Skeletal muscle tissue (tissue), 4 donors: ENCODE data around the gene PDE8B. TPM values are rescaled to one million over a fixed set of nuclear protein-coding genes. Genes with fewer than 3 reads are reported as not detected.

Source experiments
- H3K27ac ChIP-seq: one replicate; pipeline ENCODE4 v1.7.0; 2013; ENCODE audit warnings: mild to moderate bottlenecking, low read depth, low read length, inconsistent platforms
- H3K27me3 ChIP-seq, 3 donors: one replicate each; pipeline ENCODE4 v1.7.0; 2013; ENCODE audit warnings: low read length in 3 of 3; ENCODE audit not compliant: control insufficient read depth in 3 of 3, insufficient read depth in 3 of 3
- H3K36me3 ChIP-seq, 3 donors: one replicate each; pipeline ENCODE4 v1.7.0; 2013; ENCODE audit warnings: low read length in 3 of 3; ENCODE audit not compliant: control insufficient read depth in 3 of 3, insufficient read depth in 3 of 3
- H3K4me1 ChIP-seq, 3 donors: one replicate each; pipeline ENCODE4 v1.7.0; 2013; ENCODE audit warnings: low read length in 3 of 3, mild to moderate bottlenecking in 3 of 3; ENCODE audit not compliant: control insufficient read depth in 3 of 3, insufficient read depth in 3 of 3
- H3K4me3 ChIP-seq, 3 donors: one replicate each; pipeline ENCODE4 v1.7.0; 2013; ENCODE audit warnings: low read length in 3 of 3
- H3K9ac ChIP-seq, 3 donors: one replicate each; pipeline ENCODE4 v1.7.0; 2013; ENCODE audit warnings: low read length in 3 of 3, mild to moderate bottlenecking in 3 of 3, moderate library complexity in 2 of 3, low read depth in 1 of 3
- H3K9me3 ChIP-seq, 3 donors: one replicate each; pipeline ENCODE4 v1.7.0; 2013; ENCODE audit warnings: low read length in 3 of 3; ENCODE audit not compliant: control insufficient read depth in 3 of 3
- total RNA-seq: library from RNA; depleted of rRNA; stranded (reverse); fragments of >200 nt; gene quantifications from one replicate; pipeline ENCODE4 v1.2.3, GENCODE V29; 2014
- donor health status: Osteomylitis.

PDE8B gene
- total RNA-seq, 1 donor from 2014 or later: 1.0 TPM

GRCh38 chr5:77251921-77252320 is 41.4 kb downstream of the PDE8B start:
- H3K4me1 ChIP-seq: no peaks in the 10 kb centered on the region
- no peak overlapping the region for H3K9ac ChIP-seq
- H3K36me3 ChIP-seq: no peaks in the 10 kb centered on the region
- no peak overlapping the region for H3K4me3 ChIP-seq
- no peaks in the 10 kb centered on the region for H3K27me3 ChIP-seq
- no peaks in the 10 kb centered on the region for H3K9me3 ChIP-seq
- H3K27ac ChIP-seq: no peak overlapping the region

GRCh38 chr5:77255617-77256016 is 45.1 kb downstream of the PDE8B start:
- no peaks in the 10 kb centered on the region for H3K9me3 ChIP-seq
- H3K4me1 ChIP-seq: no peaks in the 10 kb centered on the region
- H3K9ac ChIP-seq: no peak overlapping the region
- H3K4me3 ChIP-seq: no peak overlapping the region
- no peaks in the 10 kb centered on the region for H3K36me3 ChIP-seq
- no peaks in the 10 kb centered on the region for H3K27me3 ChIP-seq
- no peak overlapping the region for H3K27ac ChIP-seq

GRCh38 chr5:77256406-77256805 is 45.9 kb downstream of the PDE8B start:
- Histone ChIP-seq H3K36me3 (no peaks in the 10 kb centered on the region), H3K9me3 (no peaks in the 10 kb centered on the region), H3K27ac (no peak overlapping the region), H3K4me1 (no peaks in the 10 kb centered on the region), H3K9ac (no peak overlapping the region), H3K27me3 (no peaks in the 10 kb centered on the region), H3K4me3 (no peak overlapping the region)

- Histone ChIP-seq H3K9me3 (no peaks in the 10 kb centered on the region), H3K27me3 (no peaks in the 10 kb centered on the region), H3K9ac (no peak overlapping the region), H3K36me3 (no peaks in the 10 kb centered on the region), H3K4me1 (no peaks in the 10 kb centered on the region), H3K27ac (no peak overlapping the region), H3K4me3 (no peak overlapping the region)
These were observed 48.2 kb downstream of the PDE8B start for GRCh38 chr5:77258652-77259051.

GRCh38 chr5:77259476-77259875 is 49.0 kb downstream of the PDE8B start:
- no peaks in the 10 kb centered on the region for H3K4me1 ChIP-seq
- no peaks in the 10 kb centered on the region for H3K27me3 ChIP-seq
- no peaks in the 10 kb centered on the region for H3K36me3 ChIP-seq
- no peak overlapping the region for H3K9ac ChIP-seq
- H3K9me3 ChIP-seq: no peaks in the 10 kb centered on the region
- H3K27ac ChIP-seq: no peak overlapping the region
- no peak overlapping the region for H3K4me3 ChIP-seq

GRCh38 chr5:77262697-77263096 is 52.2 kb downstream of the PDE8B start:
- Histone ChIP-seq H3K36me3 (no peaks in the 10 kb centered on the region), H3K27me3 (no peaks in the 10 kb centered on the region), H3K4me1 (no peaks in the 10 kb centered on the region), H3K9me3 (no peaks in the 10 kb centered on the region), H3K27ac (no peak overlapping the region), H3K4me3 (no peak overlapping the region), H3K9ac (no peak overlapping the region)

- Histone ChIP-seq H3K36me3 (no peaks in the 10 kb centered on the region), H3K4me3 (no peak overlapping the region), H3K4me1 (no peaks in the 10 kb centered on the region), H3K27me3 (no peaks in the 10 kb centered on the region), H3K27ac (no peak overlapping the region), H3K9ac (no peak overlapping the region), H3K9me3 (no peaks in the 10 kb centered on the region)
These were observed 55.8 kb downstream of the PDE8B start for GRCh38 chr5:77266291-77266690.

- no peaks in the 10 kb centered on the region for H3K9me3 ChIP-seq
- no peaks in the 10 kb centered on the region for H3K27me3 ChIP-seq
- no peak overlapping the region for H3K4me3 ChIP-seq
- H3K36me3 ChIP-seq: no peaks in the 10 kb centered on the region
- no peak overlapping the region for H3K9ac ChIP-seq
- no peaks in the 10 kb centered on the region for H3K4me1 ChIP-seq
- H3K27ac ChIP-seq: no peak overlapping the region
These were observed 57.0 kb downstream of the PDE8B start for GRCh38 chr5:77267496-77267895.

GRCh38 chr5:77272206-77272605 is 61.7 kb downstream of the PDE8B start:
- Histone ChIP-seq H3K27me3 (no peaks in the 10 kb centered on the region), H3K4me1 (no peaks in the 10 kb centered on the region), H3K4me3 (no peak overlapping the region), H3K36me3 (no peaks in the 10 kb centered on the region), H3K27ac (no peak overlapping the region), H3K9ac (no peak overlapping the region), H3K9me3 (no peaks in the 10 kb centered on the region)

- H3K4me1 ChIP-seq: peaks cover 0 to 3% (median 0%) of the 10 kb centered on the region in 3 donors
- H3K9me3 ChIP-seq: no peaks in the 10 kb centered on the region
- no peak overlapping the region for H3K4me3 ChIP-seq
- H3K9ac ChIP-seq: no peak overlapping the region
- no peaks in the 10 kb centered on the region for H3K36me3 ChIP-seq
- no peak overlapping the region for H3K27ac ChIP-seq
- H3K27me3 ChIP-seq: no peaks in the 10 kb centered on the region
These were observed 67.3 kb downstream of the PDE8B start for GRCh38 chr5:77277759-77278158.

GRCh38 chr5:77280036-77280435 is 69.6 kb downstream of the PDE8B start:
- no peak overlapping the region for H3K27ac ChIP-seq
- H3K27me3 ChIP-seq: no peaks in the 10 kb centered on the region
- H3K9ac ChIP-seq: no peak overlapping the region
- no peaks in the 10 kb centered on the region for H3K9me3 ChIP-seq
- H3K4me1 ChIP-seq: peaks cover 0 to 3% (median 0%) of the 10 kb centered on the region in 3 donors
- no peak overlapping the region for H3K4me3 ChIP-seq
- H3K36me3 ChIP-seq: no peaks in the 10 kb centered on the region
